Cardiac septum (tissue), 1 donor: ENCODE measurements around the gene FYCO1. TPM values are rescaled to one million over a fixed set of nuclear protein-coding genes. Genes with fewer than 3 reads are reported as not detected.
A peak's percentile ranks its signal among the peaks of the same experiment; 100 is the strongest.

Source experiments
- DNase-seq: peaks from one replicate; pipeline ENCODE4 v3.0.0-alpha.2; 2020; ENCODE audit warnings: low spot score
- intact Hi-C: fragments of 100-400 bp; cut with DNase I; formaldehyde crosslinking; loops from one replicate; pipeline ENCODE4 v1.14.0; 2022
- total RNA-seq: library from RNA; stranded (reverse); fragmentation: NEBNext Ultra II Directional; extraction: Animal tissue kit (Norgen Biotek cat#: 25700); gene quantifications from one replicate; pipeline ENCODE4 v1.2.1, GENCODE V29; 2021
- donor health status: DM: no; HTN: no; CAD: no.

FYCO1 gene
- total RNA-seq, 1 donor from 2014 or later, result 129 TPM

- intact Hi-C loops, result no loop called here
- DNase-seq, result peak; percentile 53
Observed at GRCh38 chr3:45950686-45951600, 44.7 kb downstream of the FYCO1 start.

DNA sequence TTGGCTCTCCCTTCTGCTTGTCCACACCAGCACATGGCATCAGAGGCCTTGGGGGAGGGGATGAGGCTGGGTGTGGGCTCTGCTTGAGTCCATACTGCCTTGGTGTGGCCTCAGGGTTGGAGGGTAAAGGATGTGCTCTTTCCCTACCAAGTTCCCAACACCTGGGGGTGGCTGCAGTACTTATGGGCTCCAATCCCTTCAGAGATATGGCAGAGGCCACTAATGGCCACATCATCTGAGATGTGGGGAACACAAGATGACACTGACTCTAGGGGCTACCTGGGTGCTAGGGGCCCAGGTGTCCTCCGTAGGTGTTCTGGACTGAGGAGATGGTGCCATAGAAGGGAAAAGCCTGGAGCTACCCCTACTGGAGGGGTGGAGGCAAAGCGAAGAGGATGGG, 45.5 kb downstream of the FYCO1 start:
- peak; percentile 43 for DNase-seq
- intact Hi-C loops, result no loop called here

- intact Hi-C loops, result no loop called here
- DNase-seq, result peak; percentile 41
Observed at GRCh38 chr3:45949432-45949831, 46.2 kb downstream of the FYCO1 start.

GRCh38 chr3:45948881-45949280, 46.7 kb downstream of the FYCO1 start:
- DNase-seq, result peak; percentile 19
- intact Hi-C loops, result no loop called here

GRCh38 chr3:45948311-45948781, 47.3 kb downstream of the FYCO1 start:
- no peak for DNase-seq
- intact Hi-C loops, result no loop called here

- DNase-seq, result peak; percentile 14
Observed at GRCh38 chr3:45947361-45947760, 48.3 kb downstream of the FYCO1 start.

DNA sequence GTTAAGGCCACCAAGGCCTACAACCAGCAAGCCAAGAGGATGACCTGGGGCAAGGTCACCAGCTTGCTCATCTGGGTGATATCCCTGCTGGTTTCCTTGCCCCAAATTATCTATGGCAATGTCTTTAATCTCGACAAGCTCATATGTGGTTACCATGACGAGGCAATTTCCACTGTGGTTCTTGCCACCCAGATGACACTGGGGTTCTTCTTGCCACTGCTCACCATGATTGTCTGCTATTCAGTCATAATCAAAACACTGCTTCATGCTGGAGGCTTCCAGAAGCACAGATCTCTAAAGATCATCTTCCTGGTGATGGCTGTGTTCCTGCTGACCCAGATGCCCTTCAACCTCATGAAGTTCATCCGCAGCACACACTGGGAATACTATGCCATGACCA, 48.7 kb downstream of the FYCO1 start:
- intact Hi-C loops, result no loop called here
- no peak for DNase-seq

More at GRCh38 chr3:45947361-45947760, 48.3 kb downstream of the FYCO1 start:
- intact Hi-C loops, result no loop called here

GRCh38 chr3:45946307-45946706, 49.3 kb downstream of the FYCO1 start:
- intact Hi-C loops, result no loop called here

DNA sequence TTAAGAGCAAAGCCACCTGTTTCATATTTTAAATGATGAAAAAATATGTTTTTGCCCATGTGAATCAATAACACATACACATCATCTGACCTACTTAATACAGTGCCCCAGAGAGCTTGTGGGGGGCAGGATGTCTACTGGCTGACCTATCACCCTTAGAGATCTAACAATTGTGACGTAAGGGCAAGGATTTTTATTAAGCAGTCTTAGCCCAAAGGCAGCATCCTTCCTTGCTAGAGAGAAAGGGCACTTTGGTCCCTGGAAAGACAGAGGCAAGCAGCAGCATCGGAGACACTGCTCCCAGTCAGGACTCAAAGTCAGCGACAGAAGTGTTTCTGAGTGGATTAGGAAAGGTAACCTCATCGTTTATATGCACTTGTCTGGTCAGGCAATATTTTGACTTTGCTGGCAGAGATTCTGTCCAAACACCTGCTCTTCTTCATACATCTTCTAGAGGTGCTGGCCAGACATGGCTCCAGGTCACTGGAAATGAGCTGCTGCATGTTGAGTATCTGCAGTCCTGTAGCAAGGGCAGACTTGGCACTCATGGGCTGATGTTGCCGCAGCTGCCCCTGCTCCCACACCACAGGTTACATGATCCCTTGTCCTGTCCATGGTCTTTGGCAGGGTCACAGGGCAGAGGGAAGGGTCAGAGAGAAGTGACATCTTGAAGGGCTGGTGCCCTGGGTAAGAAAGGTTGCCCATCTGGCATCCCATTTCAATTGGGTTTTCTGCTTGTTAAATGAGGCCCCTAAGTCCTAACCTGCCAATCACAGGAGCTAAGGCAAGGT, 50.6 kb downstream of the FYCO1 start:
- intact Hi-C loops, result no loop called here
- peak; percentile 49 for DNase-seq

More at GRCh38 chr3:45946307-45946706, 49.3 kb downstream of the FYCO1 start:
- DNase-seq, result no peak

- DNase-seq, result peak; percentile 33
Observed at GRCh38 chr3:45943207-45943846, 52.3 kb downstream of the FYCO1 start, which contains the start of gene CXCR6. Gene CXCR6, plus strand, starts transcription at chr3:45943464. Its CDS starts 3,018 bp downstream, at chr3:45946482.

DNA sequence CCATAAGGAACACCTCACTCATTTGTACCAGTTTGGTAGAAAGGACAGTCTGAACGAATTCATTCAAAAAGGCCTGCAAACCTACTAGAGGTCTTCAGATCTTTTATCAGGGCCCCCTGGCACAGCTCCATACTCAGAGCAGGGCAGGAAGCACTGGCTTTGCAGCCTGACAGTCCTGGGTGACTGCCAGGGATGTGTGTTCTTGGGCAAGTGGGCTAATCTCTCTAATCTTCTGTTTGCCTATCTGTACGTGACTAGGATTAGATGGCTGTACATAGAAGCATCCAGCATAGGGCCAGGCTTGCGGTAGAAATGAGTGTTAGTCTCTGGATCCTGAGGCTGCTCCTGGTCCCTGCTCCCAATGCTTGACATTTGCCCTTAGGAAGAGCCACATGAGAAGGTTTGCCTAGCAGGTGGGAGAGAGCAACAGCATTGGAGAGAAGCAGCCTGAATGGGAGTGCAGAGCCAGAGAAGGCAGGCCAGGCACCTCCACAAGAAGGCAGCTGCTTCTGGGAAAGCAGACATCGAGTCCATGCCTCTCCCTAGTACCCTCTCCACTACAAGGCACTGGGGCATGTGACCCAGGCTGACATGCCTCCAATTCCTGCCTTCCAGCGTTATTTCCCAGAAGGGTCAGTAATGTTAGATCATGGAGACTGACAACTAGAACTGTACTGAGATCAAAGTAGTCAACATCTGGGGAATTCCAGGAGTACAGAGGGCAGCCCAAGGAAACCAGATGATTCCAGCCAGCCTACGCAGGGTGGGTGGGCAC, 53.4 kb downstream of the FYCO1 start:
- DNase-seq, result peak; percentile 68
- intact Hi-C loops, result no loop called here

More at GRCh38 chr3:45943207-45943846, 52.3 kb downstream of the FYCO1 start, which contains the start of gene CXCR6:
- intact Hi-C loops, result no loop called here

- DNase-seq, result no peak
- intact Hi-C loops, result no loop called here
Observed at GRCh38 chr3:45940781-45941365, 54.8 kb downstream of the FYCO1 start.

DNA sequence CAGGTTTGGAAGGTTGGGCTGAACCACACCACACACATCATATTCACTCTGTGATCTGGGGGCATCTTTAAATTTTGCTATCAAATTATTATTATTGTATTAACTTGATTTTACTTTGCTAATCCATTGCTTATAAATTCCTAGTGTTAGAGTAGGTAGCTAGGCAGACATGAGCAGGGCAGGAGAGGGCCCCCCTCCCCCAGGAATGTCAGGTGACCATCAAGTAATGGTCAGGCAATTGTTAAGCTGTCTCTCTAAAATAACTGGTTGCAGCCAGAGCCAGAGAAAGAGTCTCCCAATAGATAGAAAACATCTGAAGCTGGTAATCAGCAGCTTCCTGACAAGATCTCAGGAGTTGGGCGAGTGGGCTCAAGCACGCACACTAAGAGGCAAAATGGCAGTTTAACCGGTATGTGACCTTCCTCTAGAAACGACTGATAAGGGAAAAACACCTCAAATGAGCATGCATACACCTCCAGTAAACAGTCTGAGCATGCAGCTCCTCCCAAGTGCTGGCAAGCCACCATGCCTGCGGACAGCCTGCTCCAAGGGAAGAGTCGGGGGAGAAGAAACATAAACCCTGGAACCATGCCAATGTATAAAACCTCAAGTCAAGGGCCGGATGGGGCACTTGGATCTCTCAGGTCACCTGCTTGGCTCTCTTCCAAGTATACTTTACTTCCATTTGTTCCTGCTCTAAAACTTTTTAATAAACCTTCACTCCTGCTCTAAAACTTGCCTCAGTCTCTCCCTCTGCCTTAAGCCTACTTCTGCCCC, 55.4 kb downstream of the FYCO1 start:
- DNase-seq, result peak; percentile 27
- intact Hi-C loops, result no loop called here

DNA sequence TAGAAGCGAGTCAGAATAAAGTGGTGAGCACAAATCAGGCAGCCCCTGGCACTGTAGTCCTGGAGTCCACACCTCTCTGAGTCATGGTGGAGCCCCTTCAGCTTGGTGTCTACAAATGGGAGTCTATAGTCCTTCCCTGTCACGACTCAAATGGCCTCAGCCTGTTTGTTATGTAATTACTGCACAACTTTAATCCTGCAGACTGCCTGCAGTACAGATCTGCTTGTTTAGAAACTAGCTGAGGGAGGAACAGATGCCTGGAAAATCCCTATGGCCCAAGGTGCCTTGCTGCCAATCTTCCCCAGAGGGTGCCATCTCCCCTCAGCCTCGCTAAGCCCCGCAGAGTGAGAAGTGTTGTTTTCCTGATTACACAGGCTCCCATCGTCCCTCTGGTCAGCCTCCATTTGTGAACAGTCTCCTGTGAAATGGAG, 56.3 kb downstream of the FYCO1 start:
- intact Hi-C loops, result loop anchor here (5.0 kb wide), 1 partner anchor 488 kb away; no protein-coding TSS in a partner anchor
- DNase-seq, result peak; percentile 41

GRCh38 chr3:45938864-45939263, 56.8 kb downstream of the FYCO1 start:
- DNase-seq, result peak; percentile 84
- intact Hi-C loops, result loop anchor here (1.0 to 5.0 kb wide), 2 partner anchors 140 to 488 kb away; no protein-coding TSS in a partner anchor

DNA sequence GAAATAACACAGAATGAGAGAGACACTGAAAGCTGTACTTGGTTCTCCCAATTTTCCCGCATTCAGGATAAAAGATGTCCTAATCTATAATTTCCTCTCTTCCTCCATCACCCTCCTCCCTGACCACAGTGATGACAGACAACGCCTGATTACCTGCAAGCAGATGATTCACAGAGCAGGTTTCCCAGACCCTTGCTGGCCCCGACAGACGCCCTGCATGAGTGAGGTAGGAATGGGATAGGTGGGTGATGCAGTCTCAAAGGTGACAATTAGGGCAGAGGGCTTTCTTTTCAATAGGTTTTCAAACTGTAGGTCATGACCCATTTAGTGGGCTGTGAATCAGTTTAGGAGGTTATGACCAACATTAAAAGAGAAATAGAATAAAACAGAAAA, 57.6 kb downstream of the FYCO1 start:
- intact Hi-C loops, result loop anchor here (1.0 to 5.0 kb wide), 2 partner anchors 141 to 489 kb away; no protein-coding TSS in a partner anchor
- peak; percentile 66 for DNase-seq
